RWPE2 (cell line): ENCODE data around the gene CRB2.

Experiments used
- ATAC-seq: fragments of 200-7000 bp; cut with Tn5 transposase; 3 replicates; pipeline ENCODE4 v1.9.1; 2021; ENCODE audit warnings: low read depth
- DNase-seq: peaks from one replicate; pipeline ENCODE4 v3.0.0-alpha.2; 2020; ENCODE audit warnings: low spot score
- H3K27ac ChIP-seq: fragments of 450-650 bp; 2 replicates; pipeline ENCODE4 v1.5.1; 2017; ENCODE audit warnings: mild to moderate bottlenecking; ENCODE audit not compliant: poor library complexity, severe bottlenecking
- H3K27me3 ChIP-seq: fragments of 250-450 bp; sonication (Bioruptor Pico); 2 replicates; pipeline ENCODE4 v1.5.1; 2021; ENCODE audit warnings: mild to moderate bottlenecking, moderate library complexity; ENCODE audit not compliant: insufficient read depth, poor library complexity, severe bottlenecking
- H3K36me3 ChIP-seq: fragments of 250-450 bp; sonication (Bioruptor Pico); 2 replicates; pipeline ENCODE4 v1.5.1; 2020; ENCODE audit warnings: low read depth, mild to moderate bottlenecking, moderate library complexity
- H3K4me1 ChIP-seq: fragments of 250-450 bp; sonication (Bioruptor Pico); 2 replicates; pipeline ENCODE4 v1.5.1; 2021; ENCODE audit warnings: mild to moderate bottlenecking, moderate library complexity; ENCODE audit not compliant: insufficient read depth, poor library complexity, severe bottlenecking
- H3K4me3 ChIP-seq: fragments of 250-450 bp; sonication (Bioruptor Pico); 2 replicates; pipeline ENCODE4 v1.5.1; 2021; ENCODE audit warnings: mild to moderate bottlenecking, moderate library complexity; ENCODE audit not compliant: severe bottlenecking
- H3K9me3 ChIP-seq: fragments of 250-450 bp; sonication (Bioruptor Pico); 2 replicates; pipeline ENCODE4 v1.5.1; 2021; ENCODE audit warnings: mild to moderate bottlenecking, moderate library complexity; ENCODE audit not compliant: severe bottlenecking
- CTCF ChIP-seq: fragments of 450-650 bp; IDR thresholded peaks from one replicate; pipeline ENCODE4 v1.5.1; 2017; ENCODE audit warnings: mild to moderate bottlenecking, moderate library complexity; ENCODE audit not compliant: poor library complexity, severe bottlenecking

The CRB2 gene

GRCh38 chr9:123406691-123407216 is 50.8 kb downstream of the CRB2 start:
- H3K9me3 ChIP-seq = no peaks in the 10 kb centered on the region
- no peaks in the 10 kb centered on the region for H3K27me3 ChIP-seq
- no peak overlapping the region for H3K4me3 ChIP-seq
- ATAC-seq (no peak), DNase-seq (no peak)
- H3K27ac ChIP-seq = no peak overlapping the region
- no peaks in the 10 kb centered on the region for H3K36me3 ChIP-seq
- TF ChIP-seq CTCF = no peak
- no peaks in the 10 kb centered on the region for H3K4me1 ChIP-seq

GRCh38 chr9:123407217-123407851 is 51.3 kb downstream of the CRB2 start:
- Histone ChIP-seq H3K27me3 (no peaks in the 10 kb centered on the region), H3K36me3 (no peaks in the 10 kb centered on the region), H3K9me3 (no peaks in the 10 kb centered on the region), H3K4me3 (no peak overlapping the region), H3K27ac (no peak overlapping the region), H3K4me1 (no peaks in the 10 kb centered on the region)
- no peak for TF ChIP-seq CTCF
- ATAC-seq = no peak
- DNase-seq = no peak

GRCh38 chr9:123408313-123409262 is 52.6 kb downstream of the CRB2 start:
- no peak for ATAC-seq
- no peak overlapping the region for H3K27ac ChIP-seq
- TF ChIP-seq CTCF = no peak

GRCh38 chr9:123410281-123410910 is 54.4 kb downstream of the CRB2 start:
- no peak for TF ChIP-seq CTCF
- no peak for ATAC-seq
- Histone ChIP-seq H3K27me3 (no peaks in the 10 kb centered on the region), H3K9me3 (no peaks in the 10 kb centered on the region), H3K4me1 (no peaks in the 10 kb centered on the region), H3K27ac (no peak overlapping the region), H3K36me3 (no peaks in the 10 kb centered on the region), H3K4me3 (no peak overlapping the region)
- DNase-seq = no peak

More at GRCh38 chr9:123408313-123409262, 52.6 kb downstream of the CRB2 start:
- Histone ChIP-seq H3K27me3 (no peaks in the 10 kb centered on the region), H3K4me1 (no peaks in the 10 kb centered on the region), H3K36me3 (no peaks in the 10 kb centered on the region), H3K9me3 (no peaks in the 10 kb centered on the region), H3K4me3 (no peak overlapping the region)
- DNase-seq = no peak
